HG02938 (cell line): ENCODE data around the gene FA2H.
"Not testable (repeated sequence)": the region's sequence is repeated elsewhere in the genome, so short reads cannot be mapped to it uniquely, and the experiment has no call there.

Source experiments
- ATAC-seq: cut with Tn5 transposase; IDR thresholded peaks from one replicate; pipeline ENCODE4 v1.9.1; 2021; ENCODE audit warnings: mild to moderate bottlenecking, moderate library complexity; ENCODE audit not compliant: unreplicated experiment

Gene FA2H

GRCh38 chr16:74725651-74726455 is 48.8 kb downstream of the FA2H start:
- ATAC-seq: no peak

- no peak for ATAC-seq
Observed at GRCh38 chr16:74724820-74725549, 49.6 kb downstream of the FA2H start.

GRCh38 chr16:74723256-74723655 is 51.4 kb downstream of the FA2H start:
- no peak for ATAC-seq

GRCh38 chr16:74722156-74722555 is 52.5 kb downstream of the FA2H start:
- ATAC-seq: not testable (repeated sequence)

- no peak for ATAC-seq
Observed at GRCh38 chr16:74721716-74722115, 52.9 kb downstream of the FA2H start.

GRCh38 chr16:74720579-74720978 is 54.0 kb downstream of the FA2H start:
- no peak for ATAC-seq

- no peak for ATAC-seq
Observed at GRCh38 chr16:74718741-74719610, 55.6 kb downstream of the FA2H start.

- no peak for ATAC-seq
Observed at GRCh38 chr16:74718140-74718539, 56.5 kb downstream of the FA2H start.

- ATAC-seq: no peak
Observed at GRCh38 chr16:74717367-74717766, 57.3 kb downstream of the FA2H start.

- ATAC-seq: no peak
Observed at GRCh38 chr16:74716355-74716754, 58.3 kb downstream of the FA2H start.

GRCh38 chr16:74713876-74714275 is 60.7 kb downstream of the FA2H start:
- no peak for ATAC-seq

- no peak for ATAC-seq
Observed at GRCh38 chr16:74713325-74713724, 61.3 kb downstream of the FA2H start.

- no peak for ATAC-seq
Observed at GRCh38 chr16:74711938-74712337, 62.7 kb downstream of the FA2H start.

GRCh38 chr16:74710401-74710800 is 64.2 kb downstream of the FA2H start:
- ATAC-seq: no peak

- ATAC-seq: peak; percentile 90
Observed at GRCh38 chr16:74709441-74709877, 65.2 kb downstream of the FA2H start.

GRCh38 chr16:74700438-74701225 is 74.0 kb downstream of the FA2H start, which contains the start of gene MLKL:
Gene MLKL, minus strand, starts transcription at chr16:74700862. Its CDS starts 5,105 bp downstream, at chr16:74695757.
- peak; percentile 24 for ATAC-seq

- no peak for ATAC-seq
Observed at GRCh38 chr16:74700116-74700437, 74.5 kb downstream of the FA2H start.

GRCh38 chr16:74699666-74700065 is 75.0 kb downstream of the FA2H start:
- ATAC-seq: no peak

- ATAC-seq: no peak
Observed at GRCh38 chr16:74698222-74698621, 76.4 kb downstream of the FA2H start.
